HuH-7 (cell line): ENCODE data around the gene MLLT1.

Experiments used
- DNase-seq: peaks from one replicate; pipeline ENCODE4 v3.0.0; 2011; ENCODE audit warnings: low spot score

Gene MLLT1

GRCh38 chr19:6258812-6259311 lies 20.9 kb downstream of the MLLT1 start:
- no peak for DNase-seq

GRCh38 chr19:6253954-6254733 lies 25.6 kb downstream of the MLLT1 start:
- DNase-seq = no peak

GRCh38 chr19:6252066-6252465 lies 27.7 kb downstream of the MLLT1 start:
- DNase-seq = no peak

GRCh38 chr19:6250909-6251308 lies 28.9 kb downstream of the MLLT1 start:
- no peak for DNase-seq

- DNase-seq = no peak
Measured at GRCh38 chr19:6250024-6250615, 29.7 kb downstream of the MLLT1 start.

GRCh38 chr19:6249296-6249695 lies 30.5 kb downstream of the MLLT1 start:
- DNase-seq = no peak

- DNase-seq = no peak
Measured at GRCh38 chr19:6248844-6249243, 30.9 kb downstream of the MLLT1 start.

GRCh38 chr19:6248341-6248740 lies 31.4 kb downstream of the MLLT1 start:
- no peak for DNase-seq

- DNase-seq = no peak
Measured at GRCh38 chr19:6247007-6247288, 32.8 kb downstream of the MLLT1 start.

GRCh38 chr19:6246174-6247006 lies 33.4 kb downstream of the MLLT1 start:
- no peak for DNase-seq

- no peak for DNase-seq
Measured at GRCh38 chr19:6242677-6243076, 37.1 kb downstream of the MLLT1 start.

GRCh38 chr19:6241680-6242377 lies 37.9 kb downstream of the MLLT1 start:
- no peak for DNase-seq

- no peak for DNase-seq
Measured at GRCh38 chr19:6241056-6241455, 38.7 kb downstream of the MLLT1 start.

- DNase-seq = no peak
Measured at GRCh38 chr19:6239871-6240676, 39.7 kb downstream of the MLLT1 start.

GRCh38 chr19:6239401-6239844 lies 40.4 kb downstream of the MLLT1 start:
- DNase-seq = no peak

GRCh38 chr19:6238643-6239281 lies 41.0 kb downstream of the MLLT1 start:
- no peak for DNase-seq

- no peak for DNase-seq
Measured at GRCh38 chr19:6238256-6238642, 41.5 kb downstream of the MLLT1 start.

- no peak for DNase-seq
Measured at GRCh38 chr19:6236310-6237291, 43.2 kb downstream of the MLLT1 start.

- DNase-seq = no peak
Measured at GRCh38 chr19:6235031-6235951, 44.5 kb downstream of the MLLT1 start.
